Glutamatergic neuron (in vitro differentiated cells): ENCODE measurements around the gene TRPM3. TPM values are rescaled to one million over a fixed set of nuclear protein-coding genes. Genes with fewer than 3 reads are reported as not detected.

Experiments
- DNase-seq: peaks from one replicate; pipeline ENCODE4 v3.0.0; 2022
- H3K27ac Mint-ChIP-seq: one replicate; pipeline ENCODE4 v1.8.0; 2020; ENCODE audit warnings: mild to moderate bottlenecking, mixed read lengths, inconsistent platforms; ENCODE audit not compliant: unreplicated experiment
- H3K27me3 Mint-ChIP-seq: one replicate; pipeline ENCODE4 v1.8.0; 2020; ENCODE audit warnings: mild to moderate bottlenecking, moderate library complexity, mixed read lengths, inconsistent platforms; ENCODE audit not compliant: unreplicated experiment
- H3K36me3 Mint-ChIP-seq: one replicate; pipeline ENCODE4 v1.8.0; 2020; ENCODE audit warnings: mild to moderate bottlenecking, mixed read lengths, inconsistent platforms; ENCODE audit not compliant: unreplicated experiment
- H3K4me1 Mint-ChIP-seq: one replicate; pipeline ENCODE4 v1.8.0; 2020; ENCODE audit warnings: mild to moderate bottlenecking, low read depth, mixed read lengths, inconsistent platforms; ENCODE audit not compliant: unreplicated experiment
- H3K4me3 Mint-ChIP-seq: one replicate; pipeline ENCODE4 v1.8.0; 2020; ENCODE audit warnings: mild to moderate bottlenecking, mixed read lengths, inconsistent platforms; ENCODE audit not compliant: unreplicated experiment
- H3K9me3 Mint-ChIP-seq: one replicate; pipeline ENCODE4 v1.8.0; 2020; ENCODE audit warnings: mild to moderate bottlenecking, moderate library complexity, mixed read lengths, inconsistent platforms; ENCODE audit not compliant: unreplicated experiment
- CTCF ChIP-seq: fragments of 200-600 bp; sonication (generic); IDR thresholded peaks from one replicate; pipeline ENCODE4 v1.5.0; 2021; ENCODE audit not compliant: partially characterized antibody, unreplicated experiment
- total RNA-seq: library from RNA; stranded (reverse); fragmentation: NEBNext Ultra II Directional; extraction: Animal tissue kit (Norgen Biotek cat#: 25700); gene quantifications from one replicate; pipeline ENCODE4 v1.2.1, GENCODE V29; 2021; ENCODE audit not compliant: unreplicated experiment

The TRPM3 gene
- total RNA-seq, 1 donor from 2014 or later, result 3.3 TPM

DNA sequence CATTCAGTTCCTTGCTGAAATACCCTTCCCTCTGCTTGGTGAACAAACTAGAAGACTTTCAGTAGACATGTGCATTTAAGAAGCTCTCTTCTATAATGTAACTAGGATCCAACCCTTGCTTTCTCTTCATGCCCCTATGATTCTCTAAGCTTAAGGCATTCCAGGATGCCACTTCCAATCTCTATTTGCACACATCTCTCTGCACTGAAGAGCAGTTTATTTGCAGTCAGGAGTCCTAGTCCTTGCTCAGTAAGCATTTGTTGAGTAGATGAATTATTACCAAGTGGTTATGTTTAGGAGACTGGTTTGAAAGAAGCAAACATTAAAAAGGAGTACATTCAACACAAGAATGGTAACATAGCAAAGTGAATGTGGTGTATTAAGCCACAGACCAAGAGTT is 432.7 kb downstream of the TRPM3 start:
- Mint-ChIP-seq H3K36me3 (no peaks in the 10 kb centered on the region), H3K27me3 (no peaks in the 10 kb centered on the region), H3K27ac (no peak overlapping the region), H3K4me3 (no peak overlapping the region), H3K9me3 (no peaks in the 10 kb centered on the region), H3K4me1 (peaks cover 2% of the 10 kb centered on the region)
- TF ChIP-seq CTCF, result no peak
- no peak for DNase-seq

DNA sequence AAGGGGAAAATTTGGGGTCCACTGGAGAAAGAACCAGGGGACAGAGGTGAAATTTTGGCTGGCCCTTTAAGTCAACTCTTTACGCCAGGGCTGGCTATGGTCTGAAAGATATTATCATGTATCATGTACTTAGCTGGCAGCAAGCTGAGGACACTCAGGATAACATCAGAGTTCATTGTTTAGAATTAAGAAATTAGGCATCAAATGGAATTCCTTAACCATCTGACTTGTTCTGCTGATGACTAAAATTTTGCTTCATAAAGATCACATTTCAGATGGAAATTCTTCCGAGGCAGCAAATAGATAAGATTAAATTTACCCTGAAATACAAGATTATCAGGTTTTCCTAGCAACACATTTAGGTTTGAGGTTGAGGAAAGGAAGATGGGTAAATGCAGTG is 437.6 kb downstream of the TRPM3 start:
- TF ChIP-seq CTCF, result no peak
- Mint-ChIP-seq H3K27me3 (no peaks in the 10 kb centered on the region), H3K27ac (no peak overlapping the region), H3K9me3 (no peaks in the 10 kb centered on the region), H3K36me3 (no peaks in the 10 kb centered on the region), H3K4me3 (no peak overlapping the region), H3K4me1 (no peaks in the 10 kb centered on the region)
- DNase-seq, result no peak

DNA sequence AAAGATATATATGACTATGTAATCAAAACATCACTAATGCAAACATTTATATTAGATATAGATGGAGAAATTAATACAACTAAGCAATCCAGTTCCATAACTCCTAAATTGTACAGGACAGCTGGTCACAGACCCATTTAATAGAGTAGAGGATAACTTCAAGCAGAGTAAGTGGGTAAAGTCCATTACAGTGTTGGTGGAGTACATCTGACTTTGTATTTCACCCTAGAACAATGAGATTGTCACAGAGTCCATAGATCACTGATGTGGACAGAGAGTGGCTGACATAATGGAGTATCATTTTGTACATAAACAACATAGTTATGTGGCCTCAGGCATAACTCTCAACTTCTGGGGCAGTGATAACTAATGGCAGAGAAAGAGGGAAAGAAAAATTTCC is 439.1 kb downstream of the TRPM3 start:
- Mint-ChIP-seq H3K4me1 (no peaks in the 10 kb centered on the region), H3K36me3 (no peaks in the 10 kb centered on the region), H3K27me3 (no peaks in the 10 kb centered on the region), H3K27ac (no peak overlapping the region), H3K4me3 (no peak overlapping the region), H3K9me3 (no peaks in the 10 kb centered on the region)
- DNase-seq, result no peak
- no peak for TF ChIP-seq CTCF

DNA sequence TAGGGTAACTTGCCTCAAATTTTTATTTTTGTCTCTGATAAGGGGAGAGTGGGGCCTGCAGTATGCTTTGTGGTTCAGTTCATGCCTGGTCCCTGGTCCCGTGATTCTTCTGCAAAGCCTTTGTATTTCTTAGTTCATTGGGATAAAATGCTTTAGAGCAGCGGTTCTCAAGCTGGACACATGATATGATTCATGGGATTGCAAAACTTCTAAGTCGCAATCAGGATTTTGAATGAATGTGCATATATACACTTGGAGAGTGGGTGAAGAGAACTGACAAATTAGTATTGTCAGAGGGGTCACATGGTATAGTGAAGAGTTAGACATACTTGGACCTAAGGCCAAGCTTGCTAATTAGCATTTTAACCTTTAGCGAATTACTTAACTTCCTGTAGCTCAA is 441.6 kb downstream of the TRPM3 start:
- H3K4me1 Mint-ChIP-seq, result no peaks in the 10 kb centered on the region
- no peak overlapping the region for H3K27ac Mint-ChIP-seq
- H3K36me3 Mint-ChIP-seq, result no peaks in the 10 kb centered on the region
- no peak for TF ChIP-seq CTCF
- H3K4me3 Mint-ChIP-seq, result no peak overlapping the region
- H3K9me3 Mint-ChIP-seq, result no peaks in the 10 kb centered on the region
- DNase-seq, result no peak
- no peaks in the 10 kb centered on the region for H3K27me3 Mint-ChIP-seq

DNA sequence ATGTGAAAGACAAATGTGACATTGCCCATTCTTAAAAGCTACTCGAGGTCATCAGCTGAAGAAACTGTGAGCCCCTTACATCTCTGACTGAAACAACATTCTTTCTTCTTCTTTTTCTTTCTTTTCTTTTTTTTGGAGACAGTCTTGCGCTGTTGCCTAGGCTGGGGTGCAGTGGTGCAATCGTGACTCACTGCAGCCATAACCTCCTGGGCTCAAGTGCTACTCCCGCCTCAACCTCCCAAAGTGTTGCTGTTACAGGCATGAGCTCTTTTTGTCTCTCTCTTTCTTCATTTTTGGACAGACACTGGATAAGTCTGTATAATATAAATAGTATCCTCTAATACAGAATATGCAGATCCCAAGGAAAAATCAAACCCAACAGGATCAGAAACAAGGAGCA is 443.3 kb downstream of the TRPM3 start:
- no peaks in the 10 kb centered on the region for H3K4me1 Mint-ChIP-seq
- TF ChIP-seq CTCF, result no peak
- DNase-seq, result no peak
- no peaks in the 10 kb centered on the region for H3K36me3 Mint-ChIP-seq
- H3K4me3 Mint-ChIP-seq, result no peak overlapping the region
- no peaks in the 10 kb centered on the region for H3K9me3 Mint-ChIP-seq
- H3K27ac Mint-ChIP-seq, result no peak overlapping the region
- H3K27me3 Mint-ChIP-seq, result no peaks in the 10 kb centered on the region
